Measurements from ENCODE around the gene MYO3B. TPM values are rescaled to one million over a fixed set of nuclear protein-coding genes. Genes with fewer than 3 reads are reported as not detected.

MYO3B gene
- total RNA-seq, 2 donors from 2014 or later = 5.2 to 10.9 TPM

DNA sequence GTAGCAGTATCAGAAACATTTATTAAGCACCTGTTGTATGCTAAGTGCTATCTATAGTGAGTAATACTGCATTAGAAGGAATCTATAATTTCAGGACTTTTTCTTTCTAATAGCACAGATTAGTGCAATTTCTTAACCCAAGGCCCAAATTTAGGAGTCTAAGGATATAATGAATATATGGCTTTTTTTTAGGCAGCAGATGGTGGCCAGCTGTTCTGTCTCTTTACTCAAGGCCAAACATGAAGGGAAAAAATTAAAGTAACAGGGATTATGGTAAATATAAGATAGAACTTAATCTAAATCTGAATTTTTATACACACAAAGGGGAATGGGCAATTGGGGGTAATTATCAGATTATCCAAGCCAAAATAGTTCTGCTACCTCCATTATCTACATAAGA, 306.6 kb downstream of the MYO3B start:
- H3K4me3 Mint-ChIP-seq = no peak overlapping the region
- Histone ChIP-seq H3K9me3 (ENCODE audit: control insufficient read depth, low read length) (no peaks in the 10 kb centered on the region), H3K9ac (ENCODE audit: extremely low read depth, low read length, poor library complexity, severe bottlenecking) (no peak overlapping the region), H3K4me3 (ENCODE audit: low read length) (no peak overlapping the region), H3K27ac (ENCODE audit: low read depth, low read length) (no peak overlapping the region), H3K27me3 (ENCODE audit: control insufficient read depth, insufficient read depth, low read length, poor library complexity, severe bottlenecking) (no peaks in the 10 kb centered on the region), H3K4me1 (ENCODE audit: control insufficient read depth, insufficient read depth, low read length) (peaks cover 3% of the 10 kb centered on the region), H3K36me3 (ENCODE audit: control insufficient read depth, insufficient read depth, low read length) (no peaks in the 10 kb centered on the region)
- TF ChIP-seq, protein P1, sequence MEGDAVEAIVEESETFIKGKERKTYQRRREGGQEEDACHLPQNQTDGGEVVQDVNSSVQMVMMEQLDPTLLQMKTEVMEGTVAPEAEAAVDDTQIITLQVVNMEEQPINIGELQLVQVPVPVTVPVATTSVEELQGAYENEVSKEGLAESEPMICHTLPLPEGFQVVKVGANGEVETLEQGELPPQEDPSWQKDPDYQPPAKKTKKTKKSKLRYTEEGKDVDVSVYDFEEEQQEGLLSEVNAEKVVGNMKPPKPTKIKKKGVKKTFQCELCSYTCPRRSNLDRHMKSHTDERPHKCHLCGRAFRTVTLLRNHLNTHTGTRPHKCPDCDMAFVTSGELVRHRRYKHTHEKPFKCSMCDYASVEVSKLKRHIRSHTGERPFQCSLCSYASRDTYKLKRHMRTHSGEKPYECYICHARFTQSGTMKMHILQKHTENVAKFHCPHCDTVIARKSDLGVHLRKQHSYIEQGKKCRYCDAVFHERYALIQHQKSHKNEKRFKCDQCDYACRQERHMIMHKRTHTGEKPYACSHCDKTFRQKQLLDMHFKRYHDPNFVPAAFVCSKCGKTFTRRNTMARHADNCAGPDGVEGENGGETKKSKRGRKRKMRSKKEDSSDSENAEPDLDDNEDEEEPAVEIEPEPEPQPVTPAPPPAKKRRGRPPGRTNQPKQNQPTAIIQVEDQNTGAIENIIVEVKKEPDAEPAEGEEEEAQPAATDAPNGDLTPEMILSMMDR (conservative IDR thresholded peaks at IDR 0.05) = no peak
- no peaks in the 10 kb centered on the region for H3K27me3 Mint-ChIP-seq (ENCODE audit: insufficient read depth)
- H3K9me3 Mint-ChIP-seq = no peaks in the 10 kb centered on the region
- no peak overlapping the region for H3K27ac Mint-ChIP-seq
- DNase-seq = no peak
- peaks cover 3% of the 10 kb centered on the region for H3K36me3 Mint-ChIP-seq (ENCODE audit: low read depth)
- H3K4me1 Mint-ChIP-seq = peaks cover 12% of the 10 kb centered on the region

DNA sequence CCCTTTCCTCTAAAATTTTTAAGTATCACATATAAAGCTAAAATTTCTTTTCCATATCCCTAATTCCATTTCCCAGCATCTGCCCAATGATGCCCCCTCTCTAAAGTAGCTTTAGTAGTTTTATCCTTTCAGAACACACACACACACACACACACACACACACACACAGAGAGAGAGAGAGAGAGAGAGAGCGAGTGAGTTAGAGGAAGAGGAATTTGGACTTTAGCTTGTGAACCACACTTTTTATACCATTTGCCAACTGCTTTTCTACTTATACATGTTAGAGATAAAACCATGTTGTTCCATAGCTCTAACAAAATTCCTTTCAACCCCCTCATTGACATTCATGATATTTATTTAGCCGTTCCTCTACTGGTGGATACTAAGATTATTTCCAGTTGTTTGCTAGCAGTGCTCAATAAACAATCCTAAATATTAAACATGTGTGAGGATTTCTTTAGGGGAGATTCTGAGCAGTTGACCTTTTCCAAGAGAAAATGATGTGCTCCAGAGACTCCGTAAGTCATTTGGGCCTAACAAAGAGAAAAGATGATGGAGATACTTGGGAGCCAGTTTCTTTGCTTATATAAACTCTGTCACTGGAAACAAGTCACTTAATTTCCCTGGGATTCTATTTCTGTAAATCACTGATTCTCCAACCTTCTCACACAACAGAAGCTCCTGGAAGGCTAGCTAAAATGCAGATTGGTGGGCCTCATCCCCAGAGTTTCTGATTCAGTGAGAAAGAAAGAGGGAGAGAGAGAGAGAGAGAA, 307.5 kb downstream of the MYO3B start:
- Histone ChIP-seq H3K9me3 (ENCODE audit: control insufficient read depth, low read length) (no peaks in the 10 kb centered on the region), H3K9ac (ENCODE audit: extremely low read depth, low read length, poor library complexity, severe bottlenecking) (no peak overlapping the region), H3K27ac (ENCODE audit: low read depth, low read length) (no peak overlapping the region), H3K4me1 (ENCODE audit: control insufficient read depth, insufficient read depth, low read length) (peaks cover 3% of the 10 kb centered on the region), H3K27me3 (ENCODE audit: control insufficient read depth, insufficient read depth, low read length, poor library complexity, severe bottlenecking) (no peaks in the 10 kb centered on the region), H3K4me3 (ENCODE audit: low read length) (no peak overlapping the region), H3K36me3 (ENCODE audit: control insufficient read depth, insufficient read depth, low read length) (no peaks in the 10 kb centered on the region)
- Mint-ChIP-seq H3K27me3 (ENCODE audit: insufficient read depth) (no peaks in the 10 kb centered on the region), H3K36me3 (ENCODE audit: low read depth) (peaks cover 3% of the 10 kb centered on the region), H3K4me1 (peaks cover 12% of the 10 kb centered on the region), H3K27ac (no peak overlapping the region), H3K9me3 (no peaks in the 10 kb centered on the region), H3K4me3 (no peak overlapping the region)
- WGBS, 2 experiments (ENCODE audit: insufficient coverage in 1 of 2, insufficient read length in 1 of 2) = 93 to 100% methylated on average over 1 to 2 of the region's 3 CpGs
- DNase-seq = no peak
- TF ChIP-seq, protein P1 (conservative IDR thresholded peaks at IDR 0.05) = no peak

DNA sequence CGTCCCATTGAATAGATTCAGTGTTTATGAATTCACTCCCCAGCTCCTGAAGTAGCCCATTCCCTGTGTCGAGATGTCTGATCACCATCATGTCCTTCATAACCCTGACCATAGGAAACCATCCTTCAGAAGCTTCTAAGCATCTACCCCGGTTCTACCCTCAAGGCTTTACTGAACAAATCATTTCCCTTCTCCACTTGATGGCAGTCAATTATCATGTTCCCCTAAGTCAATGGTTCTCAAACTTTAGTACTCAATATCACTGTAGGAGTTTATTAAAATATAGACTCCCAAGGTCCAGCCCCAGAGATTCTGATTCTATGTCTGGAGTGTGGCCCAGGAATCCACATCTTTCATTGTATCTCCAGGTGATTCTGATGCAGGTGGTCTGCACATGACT, 308.8 kb downstream of the MYO3B start:
- Histone ChIP-seq H3K9me3 (ENCODE audit: control insufficient read depth, low read length) (no peaks in the 10 kb centered on the region), H3K4me3 (ENCODE audit: low read length) (no peak overlapping the region), H3K9ac (ENCODE audit: extremely low read depth, low read length, poor library complexity, severe bottlenecking) (no peak overlapping the region), H3K36me3 (ENCODE audit: control insufficient read depth, insufficient read depth, low read length) (no peaks in the 10 kb centered on the region), H3K27me3 (ENCODE audit: control insufficient read depth, insufficient read depth, low read length, poor library complexity, severe bottlenecking) (no peaks in the 10 kb centered on the region), H3K27ac (ENCODE audit: low read depth, low read length) (no peak overlapping the region), H3K4me1 (ENCODE audit: control insufficient read depth, insufficient read depth, low read length) (peaks cover 3% of the 10 kb centered on the region)
- H3K4me1 Mint-ChIP-seq = peaks cover 12% of the 10 kb centered on the region
- 87 to 96% methylated on average over 3 of the region's 3 CpGs for WGBS, 2 experiments (ENCODE audit: insufficient coverage in 1 of 2, insufficient read length in 1 of 2)
- H3K36me3 Mint-ChIP-seq (ENCODE audit: low read depth) = peaks cover 3% of the 10 kb centered on the region
- H3K27me3 Mint-ChIP-seq (ENCODE audit: insufficient read depth) = no peaks in the 10 kb centered on the region
- no peaks in the 10 kb centered on the region for H3K9me3 Mint-ChIP-seq
- no peak overlapping the region for H3K4me3 Mint-ChIP-seq
- DNase-seq = no peak
- no peak overlapping the region for H3K27ac Mint-ChIP-seq
- TF ChIP-seq, protein P1 (conservative IDR thresholded peaks at IDR 0.05) = no peak
